ENCODE data around the gene GABRR1. TPM values are rescaled to one million over a fixed set of nuclear protein-coding genes. Genes with fewer than 3 reads are reported as not detected.

The GABRR1 gene
- total RNA-seq, 4 donors from 2014 or later, result 0.14 TPM; not detected in 3

DNA sequence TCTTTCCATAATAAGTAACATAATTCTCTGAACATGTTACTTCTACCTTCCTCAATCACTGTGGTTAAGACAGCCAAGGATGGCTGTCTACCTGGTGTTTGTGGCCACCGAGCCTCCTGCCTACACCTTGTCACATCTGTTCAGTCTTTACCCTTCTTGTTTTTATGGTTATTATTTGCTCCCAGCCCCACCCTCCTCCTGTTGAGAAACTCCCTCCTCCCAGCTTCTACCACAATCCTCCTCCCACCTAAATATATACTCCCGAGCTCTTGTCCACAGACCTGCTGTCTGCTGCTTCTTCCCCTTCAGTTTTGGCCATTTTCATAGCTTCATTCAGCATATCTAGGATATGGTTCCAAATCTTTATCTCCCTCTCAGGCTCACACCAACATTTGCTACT lies 35.7 kb upstream of the GABRR1 start:
- in situ Hi-C loops (cut with MboI; ENCODE audit: low pct_ligation_motif_present in 1 of 4, low pct_unique_long_range_greater_than_20kb in 1 of 4, low sequenced_read_pairs in 3 of 4) (no loop called here), intact Hi-C loops (cut with DNase I; ENCODE audit: low total_unique reads) (no loop called here)
- H3K27ac ChIP-seq, result no peak overlapping the region
- no peaks in the 10 kb centered on the region for H3K9me3 ChIP-seq
- H3K27me3 ChIP-seq, result no peaks in the 10 kb centered on the region
- H3K4me1 ChIP-seq, result peaks cover 0 to 9% (median 1%) of the 10 kb centered on the region in 4 donors
- no peak for DNase-seq
- no peaks in the 10 kb centered on the region for H3K36me3 ChIP-seq
- no peak overlapping the region for H3K4me3 ChIP-seq
- TF ChIP-seq POLR2AphosphoS5 (IDR thresholded peaks at IDR 0.05), result no peak
- TF ChIP-seq EP300 (IDR thresholded peaks at IDR 0.05; ENCODE audit: low read depth), result no peak
- TF ChIP-seq, protein P1, sequence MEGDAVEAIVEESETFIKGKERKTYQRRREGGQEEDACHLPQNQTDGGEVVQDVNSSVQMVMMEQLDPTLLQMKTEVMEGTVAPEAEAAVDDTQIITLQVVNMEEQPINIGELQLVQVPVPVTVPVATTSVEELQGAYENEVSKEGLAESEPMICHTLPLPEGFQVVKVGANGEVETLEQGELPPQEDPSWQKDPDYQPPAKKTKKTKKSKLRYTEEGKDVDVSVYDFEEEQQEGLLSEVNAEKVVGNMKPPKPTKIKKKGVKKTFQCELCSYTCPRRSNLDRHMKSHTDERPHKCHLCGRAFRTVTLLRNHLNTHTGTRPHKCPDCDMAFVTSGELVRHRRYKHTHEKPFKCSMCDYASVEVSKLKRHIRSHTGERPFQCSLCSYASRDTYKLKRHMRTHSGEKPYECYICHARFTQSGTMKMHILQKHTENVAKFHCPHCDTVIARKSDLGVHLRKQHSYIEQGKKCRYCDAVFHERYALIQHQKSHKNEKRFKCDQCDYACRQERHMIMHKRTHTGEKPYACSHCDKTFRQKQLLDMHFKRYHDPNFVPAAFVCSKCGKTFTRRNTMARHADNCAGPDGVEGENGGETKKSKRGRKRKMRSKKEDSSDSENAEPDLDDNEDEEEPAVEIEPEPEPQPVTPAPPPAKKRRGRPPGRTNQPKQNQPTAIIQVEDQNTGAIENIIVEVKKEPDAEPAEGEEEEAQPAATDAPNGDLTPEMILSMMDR (IDR thresholded peaks at IDR 0.05), result no peak
- TF ChIP-seq POLR2A (IDR thresholded peaks at IDR 0.05), result no peak
- 11 to 53% methylated on average over 1 to 2 of the region's 2 CpGs for WGBS, 2 donors (ENCODE audit: low coverage in 1 of 2)

DNA sequence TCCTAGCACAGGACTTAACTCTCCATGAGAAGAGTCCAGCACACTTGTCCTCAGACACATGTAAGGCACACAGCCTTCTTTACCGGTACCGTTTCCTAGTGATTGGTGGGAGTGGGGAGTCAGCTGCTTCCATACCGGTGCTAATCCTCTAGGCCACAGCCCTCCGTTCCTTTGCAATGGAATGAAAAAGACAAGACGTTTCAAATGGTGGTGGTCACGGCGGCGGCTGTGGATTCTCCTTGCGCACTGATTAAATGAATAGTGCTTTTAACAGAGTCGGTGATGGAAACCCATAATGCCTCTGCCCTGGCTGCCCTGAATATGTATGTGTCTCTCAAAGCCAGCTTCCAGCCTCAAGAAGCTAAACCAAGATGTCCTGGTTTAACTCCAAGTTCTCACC lies 34.8 kb upstream of the GABRR1 start:
- no peak overlapping the region for H3K27ac ChIP-seq
- H3K27me3 ChIP-seq, result no peaks in the 10 kb centered on the region
- no peak for DNase-seq
- WGBS, 2 donors (ENCODE audit: low coverage in 1 of 2), result 90 to 97% methylated on average over 2 to 10 of the region's 10 CpGs
- in situ Hi-C loops (cut with MboI; ENCODE audit: low pct_ligation_motif_present in 1 of 4, low pct_unique_long_range_greater_than_20kb in 1 of 4, low sequenced_read_pairs in 3 of 4) (no loop called here), intact Hi-C loops (cut with DNase I; ENCODE audit: low total_unique reads) (no loop called here)
- no peaks in the 10 kb centered on the region for H3K36me3 ChIP-seq
- no peaks in the 10 kb centered on the region for H3K9me3 ChIP-seq
- H3K4me3 ChIP-seq, result no peak overlapping the region
- TF ChIP-seq POLR2A (IDR thresholded peaks at IDR 0.05) (no peak), POLR2AphosphoS5 (IDR thresholded peaks at IDR 0.05) (no peak), EP300 (IDR thresholded peaks at IDR 0.05; ENCODE audit: low read depth) (no peak)
- TF ChIP-seq, protein P1 (IDR thresholded peaks at IDR 0.05), result no peak
- H3K4me1 ChIP-seq, result peaks cover 0 to 9% (median 1%) of the 10 kb centered on the region in 4 donors

DNA sequence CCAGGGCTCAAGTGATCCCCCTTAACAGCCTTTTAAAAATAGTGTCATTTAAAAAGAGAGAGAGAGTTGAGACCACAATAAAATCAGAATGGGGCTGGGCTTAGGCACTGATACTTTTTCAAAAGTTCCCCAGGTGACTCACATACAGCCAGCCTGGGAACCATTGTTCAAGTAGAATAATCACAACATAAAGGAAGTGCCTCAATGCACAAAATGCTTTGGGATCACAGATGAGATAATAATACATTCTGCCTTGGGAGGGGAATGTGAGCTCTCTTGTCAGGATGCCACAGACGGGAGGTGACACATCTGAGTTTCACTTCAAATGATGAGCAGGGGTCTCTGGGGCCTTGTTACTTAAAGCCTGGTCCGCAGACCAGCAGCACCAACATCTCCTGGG lies 34.0 kb upstream of the GABRR1 start:
- Histone ChIP-seq H3K4me1 (peaks cover 0 to 9% (median 1%) of the 10 kb centered on the region in 4 donors), H3K9me3 (no peaks in the 10 kb centered on the region), H3K27ac (no peak overlapping the region), H3K27me3 (no peaks in the 10 kb centered on the region), H3K4me3 (no peak overlapping the region), H3K36me3 (no peaks in the 10 kb centered on the region)
- no peak for DNase-seq
- TF ChIP-seq POLR2A (IDR thresholded peaks at IDR 0.05) (no peak), EP300 (IDR thresholded peaks at IDR 0.05; ENCODE audit: low read depth) (no peak)
- TF ChIP-seq, protein P1 (IDR thresholded peaks at IDR 0.05), result no peak
- in situ Hi-C loops (cut with MboI; ENCODE audit: low pct_ligation_motif_present in 1 of 4, low pct_unique_long_range_greater_than_20kb in 1 of 4, low sequenced_read_pairs in 3 of 4), result no loop called here
- intact Hi-C loops (cut with DNase I; ENCODE audit: low total_unique reads), result no loop called here
- 86 to 93% methylated on average over 2 of the region's 2 CpGs for WGBS, 2 donors (ENCODE audit: low coverage in 1 of 2)

DNA sequence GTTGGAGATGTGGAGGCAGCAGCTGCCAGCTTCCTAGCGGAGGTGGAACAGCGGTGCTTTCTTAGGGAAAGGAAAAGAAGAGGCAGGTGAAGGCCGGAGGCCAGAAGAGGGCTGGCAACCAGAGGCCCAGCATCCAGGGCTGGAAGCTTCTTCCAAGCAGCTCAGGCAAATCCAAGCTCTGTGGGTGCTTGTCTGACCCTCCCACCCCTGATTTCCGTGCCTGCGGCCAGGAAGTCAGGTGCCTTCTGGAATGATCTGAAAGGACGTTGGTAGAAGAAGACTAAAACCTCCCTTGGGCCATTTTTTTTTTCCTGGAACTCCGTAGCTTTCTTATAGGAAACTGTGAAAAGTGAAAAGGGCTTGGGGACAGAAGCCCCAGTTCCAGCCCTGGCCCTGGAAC lies 33.1 kb upstream of the GABRR1 start:
- Histone ChIP-seq H3K27ac (no peak overlapping the region), H3K36me3 (no peaks in the 10 kb centered on the region), H3K27me3 (no peaks in the 10 kb centered on the region), H3K4me3 (no peak overlapping the region), H3K9me3 (no peaks in the 10 kb centered on the region), H3K4me1 (peaks cover 0 to 9% (median 1%) of the 10 kb centered on the region in 4 donors)
- intact Hi-C loops (cut with DNase I; ENCODE audit: low total_unique reads) (no loop called here), in situ Hi-C loops (cut with MboI; ENCODE audit: low pct_ligation_motif_present in 1 of 4, low pct_unique_long_range_greater_than_20kb in 1 of 4, low sequenced_read_pairs in 3 of 4) (no loop called here)
- DNase-seq, result no peak
- TF ChIP-seq POLR2A (IDR thresholded peaks at IDR 0.05), result no peak
- 57 to 78% methylated on average over 1 to 7 of the region's 7 CpGs for WGBS, 2 donors (ENCODE audit: low coverage in 1 of 2)
